Endothelial cell of hepatic sinusoid (primary cell): ENCODE results near the gene EIF4B.
"Not testable (repeated sequence)": the region's sequence is repeated elsewhere in the genome, so short reads cannot be mapped to it uniquely, and the experiment has no call there.

Experiments
- in situ Hi-C: cut with HindIII; loops from 2 replicates; pipeline ENCODE4 v1.10.0; 2017; ENCODE audit warnings: low sequenced_read_pairs

Gene EIF4B

DNA sequence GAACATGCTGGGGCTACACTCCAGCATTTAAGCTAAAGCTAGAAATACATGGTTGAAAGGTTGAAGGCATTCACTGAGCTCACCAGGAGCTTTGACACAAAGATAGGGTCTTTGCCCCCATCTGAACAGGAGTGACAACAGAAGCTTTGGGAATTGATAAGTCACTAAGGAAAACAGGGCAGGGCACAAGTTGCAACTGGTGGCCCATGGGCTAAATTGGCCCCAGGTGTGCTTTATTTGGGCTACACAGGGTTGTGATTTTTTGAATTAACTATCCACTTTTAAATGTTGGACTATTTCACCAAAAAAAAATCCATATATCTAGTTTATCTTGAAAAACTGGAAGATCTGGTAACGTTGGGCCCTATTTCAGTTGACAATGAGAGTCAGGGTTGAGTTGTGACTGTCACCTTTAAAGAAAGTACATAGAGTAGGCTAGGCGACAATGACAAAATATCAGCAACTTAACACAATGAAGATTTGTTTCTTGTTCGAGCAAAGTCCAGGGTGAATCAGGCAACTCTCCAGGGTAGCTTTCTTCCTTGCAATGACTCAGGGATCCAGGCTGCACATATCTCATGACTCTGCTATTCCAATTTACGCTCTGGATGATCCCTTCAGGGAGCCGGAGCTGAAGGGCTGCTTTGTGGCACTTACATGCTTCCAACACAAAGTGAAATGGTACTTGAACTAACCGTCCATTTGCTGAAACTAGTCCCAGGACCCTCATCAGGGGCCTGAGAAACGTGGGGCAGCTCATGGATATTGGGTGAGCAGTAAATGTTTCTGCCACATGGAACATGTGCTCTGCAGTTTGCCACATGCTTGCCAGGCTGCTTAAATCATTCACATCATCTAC, 13.3 kb upstream of the EIF4B start:
- in situ Hi-C loops, result loop anchor here (25.0 kb wide), 1 partner anchor 406 kb away; no protein-coding TSS in a partner anchor

DNA sequence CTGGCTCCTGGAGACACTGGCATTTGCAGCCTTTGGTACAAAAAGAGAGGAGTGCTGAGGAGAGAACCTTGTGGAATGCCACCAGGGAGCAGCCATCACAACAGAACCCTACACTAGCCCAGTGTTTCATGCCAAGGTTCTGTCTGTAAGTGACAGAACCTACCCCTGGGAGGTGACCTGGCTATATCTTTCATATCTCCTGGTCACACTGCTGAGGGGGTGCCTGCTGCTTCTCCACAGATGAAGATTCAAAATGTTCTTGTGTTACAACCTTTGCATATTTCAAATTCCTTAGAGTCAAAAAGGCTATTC, 12.7 kb upstream of the EIF4B start:
- in situ Hi-C loops, result loop anchor here (25.0 kb wide), 1 partner anchor 406 kb away; no protein-coding TSS in a partner anchor

DNA sequence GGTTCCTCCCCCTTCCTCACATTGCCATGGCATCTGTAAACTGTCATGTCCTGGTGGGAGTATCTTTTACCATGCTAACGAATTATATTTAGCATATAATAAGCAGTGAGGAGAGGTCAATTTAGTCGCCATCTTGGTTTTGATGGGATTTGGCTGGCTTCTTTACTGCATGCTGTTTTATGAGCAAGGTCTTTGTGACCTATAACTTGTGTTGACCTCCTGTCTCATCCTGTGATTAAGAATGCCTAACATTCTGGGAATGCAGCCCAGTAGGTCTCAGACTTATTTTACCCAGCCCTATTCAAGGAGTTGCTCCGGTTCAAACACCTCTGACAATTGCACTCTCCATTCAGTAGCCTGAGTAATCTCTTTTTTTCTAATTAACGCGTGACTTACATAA, 2.1 kb upstream of the EIF4B start:
- in situ Hi-C loops, result no loop called here

DNA sequence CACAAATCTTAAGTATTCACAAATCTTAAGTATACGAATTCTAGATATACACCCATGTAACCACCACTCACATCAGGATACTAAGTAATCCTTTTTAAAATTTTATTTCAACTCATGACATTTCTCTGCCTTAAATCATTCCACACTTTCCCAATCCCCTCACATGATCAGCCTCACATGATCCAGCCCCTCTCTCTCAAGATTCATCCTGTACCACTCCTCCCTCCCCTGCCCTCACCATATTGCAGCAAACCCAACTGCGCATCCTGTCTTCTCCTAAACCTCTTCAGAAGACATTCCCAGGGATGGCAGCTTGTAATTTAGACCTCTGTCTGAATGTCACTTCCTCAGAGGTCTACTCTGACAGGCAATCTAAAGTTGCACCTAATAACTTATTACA, 1.7 kb upstream of the EIF4B start:
- in situ Hi-C loops, result no loop called here

DNA sequence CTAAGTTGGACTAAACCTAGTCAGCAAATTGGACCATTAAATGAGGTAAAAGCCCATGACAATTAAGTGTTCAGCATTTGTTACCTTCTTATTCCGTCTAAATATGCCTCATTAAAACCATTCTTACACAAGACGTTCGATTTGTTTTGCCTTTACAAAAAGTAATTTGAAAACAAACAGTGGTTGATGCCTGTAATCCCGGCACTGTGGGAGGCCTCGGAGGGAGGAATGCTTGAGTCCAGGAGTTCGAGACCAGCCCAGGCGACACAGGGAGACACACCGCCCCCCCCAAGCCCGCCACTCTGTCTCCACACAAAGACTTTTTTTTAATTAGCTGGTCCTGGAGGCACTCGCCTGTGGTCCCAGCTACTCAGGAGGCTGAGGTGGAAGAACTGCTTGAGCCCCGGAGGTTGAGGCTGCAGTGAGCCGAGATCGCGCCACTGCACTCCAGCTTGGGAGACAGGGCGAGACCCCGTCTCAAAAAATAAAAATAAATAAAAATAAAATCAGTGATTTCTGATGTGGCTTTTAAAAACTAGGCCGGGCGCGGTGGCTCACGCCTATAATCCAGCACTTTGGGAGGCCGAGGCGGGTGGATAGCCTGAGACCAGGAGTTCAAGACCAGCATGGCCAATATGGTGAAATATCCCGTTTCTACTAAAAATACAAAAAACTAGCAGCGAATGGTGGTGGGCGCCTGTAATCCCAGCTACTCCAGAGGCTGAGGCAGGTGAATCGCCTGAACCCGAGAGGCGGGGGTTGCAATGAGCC, 856 bp upstream of the EIF4B start:
- in situ Hi-C loops, result no loop called here

DNA sequence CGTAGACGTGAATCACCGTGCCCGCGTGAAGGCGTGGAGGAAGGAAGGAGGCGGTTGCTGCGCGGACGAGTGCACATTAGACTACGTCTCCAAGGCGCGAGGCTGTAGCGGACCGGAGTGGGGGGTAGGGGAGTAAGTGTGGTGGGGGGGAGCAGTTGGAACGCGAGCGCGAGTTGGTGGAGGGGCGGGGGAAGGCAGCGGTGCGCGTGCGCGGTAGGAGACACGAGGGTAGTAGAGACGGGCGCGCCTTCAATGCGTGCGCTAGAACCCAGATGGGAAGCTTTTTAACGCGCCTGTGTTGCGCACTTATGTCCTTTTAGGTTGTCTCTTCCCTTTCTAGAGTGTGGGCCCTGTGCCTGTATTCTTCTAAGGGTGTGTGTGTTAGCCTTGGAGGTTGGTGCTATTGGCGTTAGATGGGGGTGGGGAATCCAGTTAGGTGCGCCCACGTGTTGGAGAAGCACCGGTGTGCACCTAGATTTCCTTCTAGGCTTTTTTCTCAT, 604 bp downstream of the EIF4B start:
- in situ Hi-C loops, result no loop called here

DNA sequence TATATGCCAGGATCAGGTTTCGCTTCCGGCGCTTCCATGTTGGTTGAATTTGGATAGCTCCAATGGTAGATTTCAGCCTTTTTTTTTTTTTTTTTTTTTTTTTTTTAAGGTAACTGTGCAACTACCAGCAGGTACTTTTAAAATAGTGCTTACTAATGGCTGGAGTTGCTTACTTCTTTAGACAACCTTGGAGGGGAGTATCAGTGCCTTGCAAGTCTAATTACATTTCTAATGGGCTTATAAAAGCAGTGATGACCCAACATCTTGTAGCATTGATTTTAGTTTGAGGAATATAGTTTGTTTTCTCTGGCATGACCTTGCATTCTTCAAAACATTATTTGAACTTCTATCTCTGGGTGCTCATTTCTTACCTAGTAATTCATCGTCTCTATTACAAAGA, 1.1 kb downstream of the EIF4B start:
- in situ Hi-C loops, result no loop called here

DNA sequence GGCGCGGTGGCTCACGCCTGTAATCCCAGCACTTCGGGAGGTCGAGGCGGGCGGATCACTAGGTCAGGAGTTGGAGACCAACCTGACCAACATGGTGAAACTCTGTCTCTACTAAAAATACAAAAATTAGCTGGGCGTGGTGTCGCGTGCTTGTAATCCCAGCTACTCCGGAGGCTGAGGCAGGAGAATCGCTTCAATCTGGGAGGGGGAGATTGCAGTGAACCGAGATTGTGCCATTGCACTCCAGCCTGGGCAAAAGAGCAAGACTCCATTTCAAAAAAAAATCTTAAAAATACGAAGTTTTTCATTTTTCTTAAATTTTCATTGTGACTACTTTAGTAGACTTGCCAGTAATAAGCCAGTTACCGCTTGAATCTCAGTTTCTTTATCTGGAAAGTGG, 2.5 kb downstream of the EIF4B start:
- in situ Hi-C loops, result not testable (repeated sequence)

DNA sequence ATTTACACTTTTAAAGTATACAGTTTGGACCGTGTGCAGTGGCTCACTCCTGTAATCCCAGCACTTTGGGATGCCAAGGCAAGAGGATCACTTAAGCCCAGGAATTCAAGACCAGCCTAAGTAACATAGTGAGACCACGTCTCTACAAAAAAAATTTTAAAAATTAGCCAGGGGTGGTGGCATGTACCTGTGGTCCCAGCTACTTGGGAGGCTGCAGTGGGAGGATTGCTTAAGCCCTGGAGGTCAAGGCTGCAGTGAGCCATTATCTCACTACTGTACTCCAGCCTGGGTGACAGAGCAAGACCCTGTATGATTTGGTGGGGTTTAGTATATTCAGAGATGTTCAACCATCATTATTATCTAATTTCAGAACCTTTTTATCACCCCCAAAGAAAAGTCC, 4.7 kb downstream of the EIF4B start:
- in situ Hi-C loops, result no loop called here

DNA sequence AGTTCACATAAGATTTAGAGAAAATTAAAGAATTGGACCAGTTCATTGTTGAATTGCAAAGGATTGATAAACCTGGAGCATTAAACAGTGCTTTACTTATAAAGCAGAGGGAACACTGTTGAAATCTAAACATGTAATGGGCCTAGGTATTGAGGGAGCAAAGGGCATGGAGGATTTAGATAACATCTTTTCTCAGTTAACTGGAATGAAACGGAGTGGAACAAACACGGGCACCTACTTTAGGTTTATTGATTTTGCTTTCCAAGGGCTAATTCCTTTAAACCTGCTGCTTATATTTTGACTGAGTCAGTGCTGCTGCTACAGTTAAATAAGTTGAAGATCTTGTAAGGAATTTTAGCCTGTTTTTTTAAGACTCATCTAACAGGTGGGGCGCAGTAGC, 5.6 kb downstream of the EIF4B start:
- in situ Hi-C loops, result no loop called here

DNA sequence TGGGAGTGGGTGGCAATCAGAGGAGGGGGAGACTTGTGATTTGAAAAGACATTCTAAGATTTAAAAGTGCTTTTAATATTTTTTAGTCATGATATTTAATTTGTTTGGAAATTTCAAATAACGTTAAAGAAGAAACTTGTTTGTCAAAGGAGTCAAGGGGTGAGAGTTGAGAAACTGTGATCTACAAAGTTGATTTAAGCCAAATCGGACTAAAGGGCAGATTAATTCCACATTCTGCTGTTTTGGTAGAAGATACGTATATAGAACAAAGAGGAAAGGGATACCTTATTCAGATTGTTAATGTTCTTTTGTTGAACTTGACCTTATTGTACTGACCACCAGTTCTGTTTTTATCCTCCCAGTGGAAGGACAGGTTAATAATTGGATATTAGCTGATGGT, 6.7 kb downstream of the EIF4B start:
- in situ Hi-C loops, result no loop called here

DNA sequence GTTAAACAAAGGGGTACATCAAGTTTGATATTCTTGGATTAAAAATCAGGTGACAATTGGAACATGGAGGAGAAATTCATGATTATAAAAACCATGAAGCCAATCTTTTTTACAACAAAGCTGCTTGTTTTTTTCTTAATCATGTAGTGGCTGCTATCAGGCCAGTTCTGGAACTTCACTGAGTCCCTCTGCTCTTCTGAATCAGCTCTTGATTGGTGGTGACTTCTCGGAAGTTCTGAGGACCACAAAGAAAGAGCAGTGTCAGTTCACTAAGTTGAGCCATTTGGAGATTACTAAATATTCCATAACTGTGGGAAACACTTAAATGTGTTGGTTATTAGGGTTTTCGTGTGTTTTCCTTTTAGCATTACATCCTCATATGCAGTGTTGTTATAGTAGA, 8.5 kb downstream of the EIF4B start:
- in situ Hi-C loops, result no loop called here

DNA sequence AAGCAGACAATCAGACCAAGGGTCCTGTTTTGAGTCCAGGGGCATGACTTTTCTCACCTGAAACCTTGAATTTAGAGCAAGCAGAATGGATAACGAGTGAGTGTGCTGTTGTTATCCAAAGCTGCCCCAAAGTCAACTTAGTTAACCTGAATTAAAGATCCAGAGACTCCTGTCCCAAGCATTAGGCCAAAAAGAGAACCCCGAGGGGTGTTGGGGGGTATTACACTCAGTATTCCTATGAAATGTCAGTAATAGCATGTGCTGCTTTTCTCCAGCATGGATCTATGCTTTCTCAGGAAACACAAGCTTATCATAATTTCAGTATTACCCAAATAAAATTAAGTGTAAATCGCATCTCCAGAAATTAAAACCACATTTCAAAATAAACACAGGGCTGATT, 19.0 kb downstream of the EIF4B start:
- in situ Hi-C loops, result no loop called here

DNA sequence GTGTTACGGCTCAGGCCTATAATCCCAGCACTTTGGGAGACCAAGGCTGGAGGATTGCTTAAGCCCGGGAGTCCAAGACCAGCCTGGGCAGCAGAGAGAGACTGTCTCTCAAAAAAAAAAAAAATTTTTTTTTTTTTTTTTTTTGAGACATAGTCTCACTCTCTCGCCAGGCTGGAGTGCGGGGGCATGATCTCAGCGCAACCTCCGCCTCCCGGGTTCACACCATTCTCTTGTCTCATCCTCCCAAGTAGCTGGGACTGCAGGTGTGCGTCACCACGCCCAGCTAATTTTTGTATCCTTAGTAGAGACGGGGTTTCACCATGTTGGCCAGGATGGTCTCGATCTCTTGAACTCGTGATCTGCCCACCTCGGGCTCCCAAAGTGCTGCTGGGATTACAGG, 20.8 kb downstream of the EIF4B start:
- in situ Hi-C loops, result not testable (repeated sequence)

DNA sequence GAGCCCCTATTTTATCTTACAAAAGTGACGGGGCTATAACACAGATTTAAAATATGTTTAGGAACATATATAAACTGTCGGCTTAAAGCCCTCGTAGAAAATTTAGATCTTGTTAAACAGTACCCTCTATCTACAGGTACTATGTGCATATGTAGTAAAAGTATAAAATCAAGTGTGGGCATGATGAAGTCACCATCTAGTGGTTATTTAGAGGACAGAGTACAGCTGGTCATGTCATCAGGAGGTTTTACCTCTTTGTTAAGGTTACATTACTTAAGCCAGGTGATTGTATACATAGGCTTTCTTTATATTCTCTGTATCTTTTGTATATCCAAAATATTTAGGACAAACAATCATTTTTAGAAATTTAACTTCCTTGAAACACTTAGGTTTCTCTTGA, 25.4 kb downstream of the EIF4B start:
- in situ Hi-C loops, result no loop called here

DNA sequence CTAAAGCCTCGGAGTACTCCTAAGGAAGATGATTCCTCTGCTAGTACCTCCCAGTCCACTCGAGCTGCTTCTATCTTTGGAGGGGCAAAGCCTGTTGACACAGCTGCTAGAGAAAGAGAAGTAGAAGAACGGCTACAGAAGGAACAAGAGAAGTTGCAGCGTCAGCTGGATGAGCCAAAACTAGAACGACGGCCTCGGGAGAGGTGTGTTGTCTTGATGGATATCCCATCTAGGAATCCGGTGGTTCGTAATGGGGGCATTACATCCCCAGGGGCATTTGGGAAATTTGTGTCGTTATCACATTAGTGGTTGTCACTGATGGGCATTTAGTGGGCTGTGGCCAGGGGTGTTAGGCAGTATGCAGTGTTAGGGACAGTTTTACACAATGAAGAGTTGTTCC, 27.6 kb downstream of the EIF4B start:
- in situ Hi-C loops, result not testable (repeated sequence)

DNA sequence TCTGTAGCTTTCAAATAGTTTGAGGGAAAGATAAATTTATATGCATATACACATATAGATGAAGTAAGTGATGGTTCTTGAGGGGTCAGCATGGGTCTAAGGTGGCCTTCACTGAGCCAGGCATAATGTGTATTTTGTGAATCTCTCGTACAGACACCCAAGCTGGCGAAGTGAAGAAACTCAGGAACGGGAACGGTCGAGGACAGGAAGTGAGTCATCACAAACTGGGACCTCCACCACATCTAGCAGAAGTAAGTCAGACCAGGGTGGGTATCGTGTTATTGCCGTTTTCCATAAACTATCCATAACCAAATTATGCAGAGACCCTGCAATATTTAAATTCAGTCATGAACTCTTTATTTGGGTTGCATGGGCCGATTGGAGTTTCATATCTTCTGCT, 28.2 kb downstream of the EIF4B start:
- in situ Hi-C loops, result no loop called here

DNA sequence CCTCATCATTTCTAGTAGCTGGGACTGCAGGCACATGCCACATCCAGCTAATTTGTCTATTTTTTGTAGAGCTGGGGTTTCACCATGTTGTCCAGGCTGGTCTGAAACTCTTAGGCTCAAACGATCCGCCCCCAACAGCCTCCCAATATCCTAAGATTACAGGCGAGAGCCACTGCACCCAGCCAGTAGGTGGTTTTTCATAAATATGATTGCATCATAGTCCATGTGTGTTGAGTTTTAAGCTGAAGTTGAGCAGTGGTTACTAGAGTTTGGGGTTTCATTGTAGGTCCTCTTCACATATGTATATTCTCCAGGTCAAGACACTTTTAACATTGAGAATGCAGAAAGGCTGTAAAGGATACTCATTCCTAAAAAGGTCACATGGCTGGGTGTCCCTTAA, 30.5 kb downstream of the EIF4B start:
- in situ Hi-C loops, result no loop called here

DNA sequence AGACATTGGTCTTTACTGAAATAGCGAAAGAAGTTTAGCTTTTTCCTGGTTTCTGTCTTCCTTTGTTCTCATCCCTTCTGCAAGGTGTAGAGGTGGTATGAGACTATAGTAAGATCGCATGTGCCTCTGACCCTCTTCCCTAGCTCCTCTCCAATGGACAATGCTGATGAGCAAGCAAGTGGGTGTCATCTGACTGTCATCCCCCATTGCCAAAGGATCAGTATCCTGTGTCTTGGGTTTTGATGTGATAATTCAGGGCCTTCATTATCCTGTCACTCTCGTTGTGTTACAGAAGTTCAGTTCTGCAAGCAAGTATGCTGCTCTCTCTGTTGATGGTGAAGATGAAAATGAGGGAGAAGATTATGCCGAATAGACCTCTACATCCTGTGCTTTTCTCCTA, 33.6 kb downstream of the EIF4B start:
- in situ Hi-C loops, result no loop called here

DNA sequence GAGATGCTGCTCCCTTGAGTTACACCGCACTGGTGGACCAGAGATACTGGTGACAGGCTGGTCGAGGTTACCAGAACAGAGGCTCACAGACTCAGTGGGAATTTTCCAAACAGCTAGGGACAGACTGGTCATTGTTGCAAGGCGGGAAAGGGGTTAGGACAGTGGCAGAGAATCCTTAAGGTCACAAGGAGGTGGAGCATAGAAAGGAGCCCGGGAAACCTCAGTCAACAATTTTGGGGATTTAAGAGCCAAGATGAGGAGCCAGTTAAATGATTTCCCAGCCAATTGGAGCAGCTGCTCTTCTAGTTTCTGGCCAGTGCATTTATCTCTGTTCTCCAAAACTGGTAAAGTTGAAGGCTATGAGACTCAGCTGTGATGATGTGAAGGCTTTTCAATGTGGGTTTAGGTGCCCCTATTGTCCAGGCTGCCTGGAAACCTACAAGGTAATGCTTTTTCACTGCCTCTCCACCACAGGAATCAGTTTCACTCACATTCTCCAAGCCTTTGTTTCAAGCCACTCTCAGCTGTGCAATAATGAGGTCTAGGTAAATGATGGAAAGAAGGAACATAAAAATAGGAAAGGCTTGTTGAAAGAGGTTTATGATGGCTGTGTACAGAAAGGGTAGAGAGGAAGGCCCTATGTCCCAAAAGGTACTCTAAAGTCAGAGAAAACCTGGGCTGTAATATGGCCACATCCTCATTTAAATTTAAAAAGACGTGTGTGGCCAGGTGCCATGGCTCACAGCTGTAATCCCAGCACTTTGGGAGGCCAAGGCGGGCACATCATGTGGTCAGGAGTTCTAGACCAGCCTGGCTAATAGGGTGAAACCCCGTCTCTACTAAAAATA, 36.6 kb downstream of the EIF4B start:
- in situ Hi-C loops, result no loop called here

DNA sequence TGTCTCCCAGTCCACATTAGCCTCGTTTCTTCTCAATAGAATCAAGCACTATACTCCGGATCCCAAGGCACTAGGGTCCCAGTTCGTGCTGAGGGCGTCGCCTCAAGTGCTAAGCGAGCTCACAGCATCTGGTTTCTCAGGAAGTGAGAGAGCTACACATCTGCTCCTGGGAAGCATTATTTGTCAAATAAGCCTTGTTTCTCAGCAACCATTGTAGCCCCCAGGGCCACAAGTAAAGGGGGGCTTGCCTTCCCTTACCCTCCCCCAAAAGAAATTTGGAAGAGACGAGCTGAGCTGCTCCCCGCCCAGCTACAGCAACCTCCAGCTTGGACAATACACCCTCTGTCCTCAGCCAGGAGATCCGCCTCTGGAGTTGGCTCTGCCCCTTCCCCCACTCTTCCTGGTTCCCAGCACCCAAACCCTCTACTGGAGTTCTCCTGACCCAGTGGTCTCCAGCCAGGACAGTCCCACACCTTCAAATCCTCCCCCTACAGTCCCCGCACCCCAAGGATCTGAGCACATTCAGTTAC, 37.9 kb downstream of the EIF4B start:
- in situ Hi-C loops, result no loop called here
